GM10248 (cell line): ENCODE measurements around the gene RAB3B.

Source experiments
- CTCF ChIA-PET: fragments of 300-600 bp; sonication (Branson Sonifier 250); formaldehyde crosslinking; extraction: SDS; loops from one replicate; lab custom pipeline; 2021; ENCODE audit warnings: antibody characterized with exemption; lab: Yijun Ruan, JAX
- POLR2A ChIA-PET: fragments of 350-650 bp; sonication (Branson Sonifier 250); formaldehyde crosslinking; extraction: SDS; loops from one replicate; lab custom pipeline; 2020; ENCODE audit warnings: antibody characterized with exemption; lab: Yijun Ruan, JAX
- DNase-seq: peaks from one replicate; pipeline ENCODE4 v3.0.0; 2012; ENCODE audit errors: extremely low spot score
- TF ChIP-seq, protein P1 (sequence below): IDR thresholded peaks from 2 replicates; pipeline ENCODE4 v1.5.1; 2012; ENCODE audit warnings: mild to moderate bottlenecking, low read depth; ENCODE audit errors: extremely low read depth, missing control alignments, control extremely low read depth

RAB3B gene

DNA sequence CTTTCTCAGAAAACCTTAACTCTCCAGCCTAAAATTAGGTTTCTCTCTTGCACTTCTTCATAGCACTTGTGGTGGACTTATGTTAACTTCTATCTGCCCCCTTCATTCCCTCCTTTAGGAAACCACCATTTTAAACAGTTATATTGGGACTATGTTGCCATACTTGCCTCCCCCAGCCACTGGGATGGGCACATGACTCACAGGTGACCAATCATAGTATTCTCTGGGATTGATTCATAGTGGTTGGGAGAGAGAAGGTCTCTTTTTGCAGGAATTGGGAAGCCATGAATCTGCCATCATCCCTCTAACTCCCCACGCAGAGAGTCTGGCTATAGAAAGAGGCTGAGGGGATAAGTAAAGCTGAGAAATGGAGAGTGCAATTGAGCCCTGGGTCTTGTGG lies 61.6 kb downstream of the RAB3B start:
- TF ChIP-seq, protein P1, sequence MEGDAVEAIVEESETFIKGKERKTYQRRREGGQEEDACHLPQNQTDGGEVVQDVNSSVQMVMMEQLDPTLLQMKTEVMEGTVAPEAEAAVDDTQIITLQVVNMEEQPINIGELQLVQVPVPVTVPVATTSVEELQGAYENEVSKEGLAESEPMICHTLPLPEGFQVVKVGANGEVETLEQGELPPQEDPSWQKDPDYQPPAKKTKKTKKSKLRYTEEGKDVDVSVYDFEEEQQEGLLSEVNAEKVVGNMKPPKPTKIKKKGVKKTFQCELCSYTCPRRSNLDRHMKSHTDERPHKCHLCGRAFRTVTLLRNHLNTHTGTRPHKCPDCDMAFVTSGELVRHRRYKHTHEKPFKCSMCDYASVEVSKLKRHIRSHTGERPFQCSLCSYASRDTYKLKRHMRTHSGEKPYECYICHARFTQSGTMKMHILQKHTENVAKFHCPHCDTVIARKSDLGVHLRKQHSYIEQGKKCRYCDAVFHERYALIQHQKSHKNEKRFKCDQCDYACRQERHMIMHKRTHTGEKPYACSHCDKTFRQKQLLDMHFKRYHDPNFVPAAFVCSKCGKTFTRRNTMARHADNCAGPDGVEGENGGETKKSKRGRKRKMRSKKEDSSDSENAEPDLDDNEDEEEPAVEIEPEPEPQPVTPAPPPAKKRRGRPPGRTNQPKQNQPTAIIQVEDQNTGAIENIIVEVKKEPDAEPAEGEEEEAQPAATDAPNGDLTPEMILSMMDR: no peak
- ChIA-PET POLR2A (no interaction called here), CTCF (interaction anchor here (1.3 kb wide), 1 partner anchor 14 kb away, joined by 3 read pairs; no protein-coding TSS in a partner anchor)
- no peak for DNase-seq

DNA sequence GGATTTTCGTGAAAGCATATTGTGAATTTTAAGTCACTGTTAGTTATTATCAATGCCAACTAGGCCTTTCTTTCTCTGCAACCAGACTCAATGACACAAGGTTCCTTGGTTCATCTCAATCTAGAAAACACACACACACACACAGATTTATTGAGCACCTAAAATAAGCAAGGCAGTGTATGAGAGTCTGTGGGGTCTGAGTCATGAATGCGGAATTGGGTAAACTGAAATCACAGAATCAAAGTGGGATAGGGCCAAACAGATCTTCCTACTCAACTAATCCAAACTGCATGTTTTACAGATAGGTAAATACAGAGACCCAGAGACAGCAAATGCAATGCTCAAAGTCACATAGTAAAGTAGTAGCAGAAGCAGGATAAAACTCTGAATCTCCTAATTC lies 63.5 kb downstream of the RAB3B start:
- ChIA-PET CTCF (interaction anchor here (2.4 to 3.1 kb wide), 2 partner anchors 9 to 31 kb away, joined by 8 to 13 read pairs; no protein-coding TSS in a partner anchor), POLR2A (no interaction called here)
- DNase-seq: no peak
- TF ChIP-seq, protein P1: no peak

GRCh38 chr1:51926171-51926812 lies 64.2 kb downstream of the RAB3B start:
- CTCF ChIA-PET: interaction anchor here (1.1 to 3.3 kb wide), 6 partner anchors 7 to 38 kb away, joined by 3 to 15 read pairs (median 10); no protein-coding TSS in a partner anchor
- POLR2A ChIA-PET: no interaction called here
- TF ChIP-seq, protein P1: peak; percentile 18
- no peak for DNase-seq

DNA sequence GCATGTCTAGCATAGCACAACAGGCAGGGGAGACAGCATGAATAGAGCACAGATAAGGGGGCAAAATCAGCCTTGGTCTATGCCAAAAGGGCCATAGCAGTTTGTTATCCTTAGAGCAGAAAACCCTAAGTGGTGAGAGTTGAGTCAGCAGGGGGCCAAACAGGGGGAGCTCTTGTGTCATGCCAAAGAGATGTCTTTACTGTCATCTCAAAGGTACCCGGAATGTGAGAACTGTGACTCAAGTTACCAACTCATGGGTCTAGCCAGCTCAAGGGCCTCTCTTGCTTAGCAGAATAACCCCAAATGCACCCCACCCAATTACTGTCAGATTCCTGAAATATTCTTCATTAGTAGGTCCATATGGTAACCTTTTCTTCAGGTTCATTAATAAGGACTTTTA lies 66.0 kb downstream of the RAB3B start:
- no peak for DNase-seq
- POLR2A ChIA-PET: no interaction called here
- CTCF ChIA-PET: interaction anchor here (0.7 to 3.3 kb wide), 12 partner anchors 9 to 81 kb away, joined by 3 to 15 read pairs (median 4); no protein-coding TSS in a partner anchor
- TF ChIP-seq, protein P1: no peak

DNA sequence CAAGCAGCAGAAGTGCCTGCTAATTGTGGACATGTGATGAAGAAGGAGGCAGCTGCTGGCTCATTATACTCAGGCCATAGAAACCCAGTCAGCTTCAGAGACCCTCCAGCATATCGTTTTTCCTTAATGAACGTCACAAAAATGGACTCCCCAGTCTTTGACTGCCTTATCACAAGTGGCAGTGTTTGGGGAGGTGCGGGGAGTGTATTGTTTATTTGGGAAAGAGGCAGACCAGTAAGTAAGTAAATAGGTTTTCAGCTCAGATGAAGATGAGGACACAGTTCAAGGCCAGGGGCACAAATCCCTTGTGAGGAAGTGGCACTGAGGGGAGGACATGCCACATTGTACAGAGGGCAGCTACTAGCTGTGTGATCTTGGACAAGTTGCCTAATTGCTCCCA lies 68.5 kb downstream of the RAB3B start:
- ChIA-PET CTCF (interaction anchor here (1.1 kb wide), 1 partner anchor 12 kb away, joined by 3 read pairs; no protein-coding TSS in a partner anchor), POLR2A (no interaction called here)
- TF ChIP-seq, protein P1: no peak
- DNase-seq: no peak

GRCh38 chr1:51920130-51920529 lies 70.4 kb downstream of the RAB3B start:
- DNase-seq: no peak
- CTCF ChIA-PET: interaction anchor here (1.0 kb wide), 1 partner anchor 54 kb away, joined by 3 read pairs; no protein-coding TSS in a partner anchor
- TF ChIP-seq, protein P1: no peak
- POLR2A ChIA-PET: no interaction called here
